ENCODE results near the gene TRIOBP.

The TRIOBP gene

DNA sequence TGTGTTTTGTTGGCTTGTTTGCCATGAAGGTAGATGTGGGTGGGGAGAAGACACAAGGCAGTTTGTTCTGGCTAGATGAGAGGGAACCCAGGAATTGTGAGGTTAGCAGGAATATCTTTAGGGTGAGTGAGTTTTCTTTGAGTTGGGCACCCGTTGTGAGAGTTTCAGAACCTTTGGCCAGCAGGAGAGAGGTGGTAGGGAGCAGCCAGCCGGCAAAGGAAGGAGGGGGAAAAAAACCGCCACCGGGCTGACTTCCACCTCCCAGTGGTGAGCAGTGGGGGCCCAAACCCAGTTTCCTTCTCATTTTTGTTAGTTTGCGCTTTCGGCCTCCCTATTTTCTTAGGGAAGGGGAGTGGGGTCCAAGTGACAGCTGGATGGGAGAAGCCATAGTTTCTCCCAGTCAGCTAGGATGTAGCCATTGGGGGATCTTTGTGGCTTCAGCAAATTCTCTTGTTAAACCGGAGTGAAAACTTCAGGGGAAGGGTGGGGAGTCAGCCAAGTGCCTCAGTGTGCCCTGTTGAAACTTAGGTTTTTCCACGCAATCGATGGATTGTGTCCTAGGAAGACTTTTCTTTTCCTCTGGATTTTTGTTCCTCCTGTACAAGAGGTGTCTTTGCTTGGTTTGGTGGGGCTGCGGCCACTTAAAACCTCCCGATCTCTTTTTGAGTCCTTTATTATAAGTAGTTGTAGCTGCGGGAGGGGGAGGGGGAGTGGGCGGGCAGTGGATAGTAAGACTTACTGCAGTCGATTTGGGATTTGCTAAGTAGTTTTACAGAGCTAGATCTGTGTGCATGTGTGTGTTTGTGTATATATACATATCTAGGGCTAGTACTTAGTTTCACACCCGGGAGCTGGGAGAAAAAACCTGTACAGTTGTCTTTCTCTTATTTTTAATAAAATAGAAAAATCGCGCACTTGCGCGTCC lies 109.8 kb downstream of the TRIOBP start:
- DNase-seq, result no peak

DNA sequence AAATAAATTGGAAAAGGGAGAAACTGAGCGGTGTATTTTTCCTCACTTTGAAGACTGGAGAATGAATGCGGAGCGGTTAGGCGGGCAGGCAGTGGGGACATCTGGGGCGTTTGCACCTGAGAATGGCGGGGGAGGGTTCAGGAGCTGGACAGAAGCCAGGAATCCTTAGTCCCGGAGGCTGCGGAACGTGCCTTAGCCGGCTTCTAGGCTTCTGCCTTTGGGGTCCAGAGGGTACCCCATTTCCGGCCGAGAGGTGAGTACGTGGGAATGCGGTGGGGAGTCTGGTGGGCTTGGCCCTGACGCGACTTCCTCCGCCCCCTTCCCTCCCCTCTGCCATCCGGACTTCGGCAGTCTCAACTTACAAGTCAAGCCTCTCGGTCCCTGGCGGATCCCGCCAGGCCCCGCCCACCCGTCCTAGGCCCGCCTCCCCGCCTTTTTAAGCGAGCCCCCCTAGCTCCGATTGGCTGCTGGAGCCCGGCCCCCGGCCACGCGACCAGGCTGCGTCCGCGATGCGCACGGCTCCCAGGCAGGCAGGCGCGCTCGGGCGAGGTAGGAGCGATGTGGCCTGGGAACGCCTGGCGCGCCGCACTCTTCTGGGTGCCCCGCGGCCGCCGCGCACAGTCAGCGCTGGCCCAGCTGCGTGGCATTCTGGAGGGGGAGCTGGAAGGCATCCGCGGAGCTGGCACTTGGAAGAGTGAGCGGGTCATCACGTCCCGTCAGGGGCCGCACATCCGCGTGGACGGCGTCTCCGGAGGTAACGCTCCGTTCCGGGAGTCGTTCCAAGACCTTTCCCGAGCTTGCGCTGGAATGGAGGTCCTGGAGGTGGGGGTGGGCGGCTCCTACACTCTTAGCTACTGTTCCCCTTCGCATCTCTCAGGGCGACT lies 110.8 kb downstream of the TRIOBP start, which contains the start of gene GCAT:
Gene GCAT, plus strand, starts transcription at position 525 of the 884 bp plus-strand sequence. Its CDS starts 34 bp downstream, at position 559.
- peak; percentile 78 for DNase-seq

DNA sequence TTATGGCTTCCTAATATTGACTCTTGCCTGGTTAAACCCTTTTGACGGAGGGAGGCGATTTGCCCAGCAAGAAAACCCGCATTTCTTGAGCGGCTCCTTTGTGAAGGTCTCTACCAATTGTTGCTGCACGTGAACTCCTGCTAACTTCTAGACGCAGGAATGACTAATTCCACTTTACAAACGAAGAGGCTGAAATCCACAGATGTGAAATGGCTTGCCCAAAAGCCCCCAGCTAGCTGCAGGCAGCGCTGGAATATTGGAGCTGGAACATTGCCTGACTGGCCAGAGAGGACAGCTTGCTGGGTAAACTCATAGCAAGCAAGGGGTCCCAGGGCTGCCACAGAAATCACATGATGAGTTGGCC lies 111.4 kb downstream of the TRIOBP start:
- DNase-seq, result no peak

GRCh38 chr22:37809672-37810333 lies 113.0 kb downstream of the TRIOBP start:
- DNase-seq, result no peak

DNA sequence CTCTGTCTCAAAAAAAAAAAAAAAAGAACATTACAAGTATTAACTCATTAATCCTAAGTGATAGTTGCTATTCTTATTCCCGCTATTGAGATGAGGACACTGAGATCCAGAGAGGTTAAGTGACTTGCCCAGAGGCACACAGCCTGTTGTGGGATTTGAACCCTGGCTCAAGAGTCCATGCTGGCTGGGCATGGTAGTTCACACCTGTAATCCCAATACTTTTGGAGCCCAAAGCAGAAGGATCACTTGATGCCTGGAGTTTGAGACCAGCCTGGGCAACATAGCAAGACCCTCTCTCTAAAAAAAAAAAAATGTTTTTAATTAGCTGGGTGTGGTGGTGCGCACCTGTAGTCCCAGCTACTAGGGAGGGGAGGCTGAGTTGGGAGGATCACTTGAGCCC lies 115.0 kb downstream of the TRIOBP start:
- no peak for DNase-seq

DNA sequence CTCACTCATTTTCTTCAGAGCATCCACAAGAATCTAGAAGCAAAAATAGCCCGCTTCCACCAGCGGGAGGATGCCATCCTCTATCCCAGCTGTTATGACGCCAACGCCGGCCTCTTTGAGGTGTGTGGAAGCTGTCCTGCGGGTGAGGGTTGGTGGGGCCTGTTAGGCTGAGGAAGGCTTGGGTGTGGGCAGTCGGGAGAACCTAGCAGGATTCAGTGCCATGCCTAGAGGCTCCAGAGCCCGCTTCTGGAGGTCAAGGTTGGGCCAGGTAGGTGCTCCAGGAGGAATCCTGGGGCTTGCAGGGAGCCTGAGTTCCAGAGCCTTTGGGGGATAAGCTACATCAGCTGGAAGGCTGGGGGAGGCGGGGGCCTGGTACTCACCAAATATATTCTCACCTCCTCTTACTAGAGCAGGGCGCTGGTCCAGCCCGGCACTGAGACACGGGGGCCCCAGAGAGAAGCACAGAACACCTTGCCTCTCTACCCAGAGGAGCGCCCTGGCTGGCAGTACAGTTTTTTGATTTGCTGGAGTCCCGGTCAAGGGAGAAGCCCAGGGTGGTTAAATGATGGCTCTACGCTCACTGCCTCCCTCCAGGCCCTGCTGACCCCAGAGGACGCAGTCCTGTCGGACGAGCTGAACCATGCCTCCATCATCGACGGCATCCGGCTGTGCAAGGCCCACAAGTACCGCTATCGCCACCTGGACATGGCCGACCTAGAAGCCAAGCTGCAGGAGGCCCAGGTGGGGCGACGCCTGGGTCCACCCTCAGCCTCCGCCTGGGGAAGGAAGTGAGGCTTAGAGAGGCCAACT lies 116.2 kb downstream of the TRIOBP start:
- DNase-seq, result no peak

- no peak for DNase-seq
Observed at GRCh38 chr22:37815593-37815992, 118.7 kb downstream of the TRIOBP start.

DNA sequence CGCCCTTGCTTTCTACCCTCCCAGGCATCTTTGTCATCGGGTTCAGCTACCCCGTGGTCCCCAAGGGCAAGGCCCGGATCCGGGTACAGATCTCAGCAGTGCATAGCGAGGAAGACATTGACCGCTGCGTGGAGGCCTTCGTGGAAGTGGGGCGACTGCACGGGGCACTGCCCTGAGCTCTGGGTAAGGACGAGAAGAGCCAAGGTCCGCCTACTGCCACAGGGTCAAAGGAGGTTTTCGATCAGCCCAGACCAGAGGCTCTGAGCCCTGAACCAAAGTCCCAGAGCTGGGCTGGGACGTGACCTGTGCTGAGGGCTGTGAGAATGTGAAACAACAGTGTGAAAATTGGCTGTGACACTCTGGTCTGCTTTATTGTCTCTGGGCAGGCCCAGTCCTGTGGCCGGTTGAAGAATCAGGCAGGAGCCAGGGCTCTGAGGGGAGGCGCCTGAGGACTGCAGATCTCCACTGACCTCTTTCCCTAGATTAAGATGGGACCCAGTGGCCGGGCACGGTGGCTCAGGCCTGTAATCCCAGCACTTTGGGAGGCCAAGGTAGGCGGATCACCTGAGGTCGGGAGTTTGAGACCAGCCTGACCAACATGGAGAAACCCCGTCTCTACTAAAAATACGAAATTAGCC lies 119.8 kb downstream of the TRIOBP start:
- no peak for DNase-seq

DNA sequence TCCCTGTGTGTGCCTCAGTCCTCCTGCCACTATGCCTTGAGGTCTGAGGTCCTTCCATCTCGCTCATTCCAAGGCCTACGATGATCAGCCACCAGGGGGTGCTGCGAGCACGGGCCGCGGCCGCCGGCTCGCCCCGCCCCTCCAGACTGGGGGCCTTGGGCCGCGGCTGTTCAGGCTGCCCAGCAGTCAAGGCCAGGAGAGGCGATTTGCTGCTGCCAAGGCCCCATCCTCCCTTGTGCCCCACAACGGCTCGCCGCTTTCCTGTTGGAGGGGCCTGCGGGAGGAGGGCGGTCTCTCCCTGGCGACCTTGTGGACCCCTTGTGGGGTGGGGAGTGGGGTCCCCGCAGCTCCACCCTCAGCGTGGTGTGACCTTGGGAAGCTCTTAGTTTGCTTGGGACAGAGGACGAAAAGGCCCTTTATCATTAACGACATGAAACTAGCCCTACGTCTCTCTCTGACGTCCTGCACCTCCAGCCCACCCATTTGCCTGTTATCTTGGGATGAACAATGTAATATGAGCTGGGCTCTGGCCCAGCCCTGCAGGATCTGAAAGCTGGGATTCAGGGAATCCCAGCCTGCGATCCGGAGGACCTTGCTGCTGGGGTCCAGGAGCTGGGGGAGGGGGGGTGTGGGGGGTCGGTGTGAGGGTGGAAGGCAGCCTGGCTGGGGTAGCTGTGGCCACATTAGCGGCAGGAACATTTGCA lies 121.0 kb downstream of the TRIOBP start:
- DNase-seq, result peak; percentile 44

DNA sequence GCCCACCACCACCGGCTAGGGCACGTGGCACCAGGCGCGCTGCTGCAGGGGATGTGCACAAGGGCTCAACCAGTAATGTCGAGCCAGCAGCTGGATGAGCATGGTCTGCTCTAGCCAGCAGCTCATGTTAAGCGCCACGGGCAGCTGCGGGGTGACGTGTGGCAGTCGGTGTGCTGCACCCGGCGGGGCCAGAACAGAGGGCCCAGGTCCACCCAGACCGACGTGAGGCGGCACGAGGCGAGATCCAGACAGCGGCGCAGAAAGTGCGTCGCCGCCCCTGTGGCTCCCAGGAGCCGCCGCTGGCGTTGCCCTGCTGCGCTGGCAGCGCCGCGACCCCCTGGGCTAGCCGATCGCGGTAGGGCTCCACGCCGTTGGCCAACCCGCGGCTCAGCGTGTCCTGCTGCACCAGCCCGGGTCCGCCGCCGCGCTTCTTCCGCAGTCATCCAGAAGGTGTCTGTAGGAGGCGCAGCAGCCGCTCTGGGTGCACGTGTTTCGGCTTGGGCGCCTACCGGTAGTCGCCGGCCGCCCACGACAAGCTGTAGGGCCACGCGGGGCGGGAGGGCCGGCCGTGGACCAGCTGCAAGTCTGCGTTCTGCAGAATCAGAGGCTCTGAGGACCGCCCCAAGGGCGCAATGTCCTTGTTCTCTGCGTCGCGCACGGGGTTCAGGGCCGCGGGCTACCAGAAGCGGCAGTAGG lies 121.7 kb downstream of the TRIOBP start:
- peak; percentile 33 for DNase-seq

- no peak for DNase-seq
Observed at GRCh38 chr22:37819105-37819433, 122.2 kb downstream of the TRIOBP start.

DNA sequence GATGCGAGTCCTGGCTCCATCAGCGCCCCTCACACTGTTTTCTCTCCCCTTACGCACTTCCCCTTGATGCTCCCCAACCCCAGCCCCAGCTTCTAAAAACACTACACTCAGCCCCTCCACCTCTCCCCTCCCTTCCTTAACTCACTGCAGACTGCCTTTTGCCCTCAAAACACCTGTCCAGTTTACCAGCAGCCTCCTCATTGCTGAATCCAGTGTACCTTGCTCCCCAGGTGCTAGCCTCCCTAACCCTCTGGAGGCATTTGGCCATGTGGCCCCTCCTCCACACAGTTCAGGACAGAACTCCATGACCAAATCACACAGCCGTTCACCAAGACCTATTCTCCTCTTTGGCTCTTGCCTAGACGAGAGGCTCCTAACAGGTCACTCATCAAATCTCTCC lies 123.5 kb downstream of the TRIOBP start:
- no peak for DNase-seq

DNA sequence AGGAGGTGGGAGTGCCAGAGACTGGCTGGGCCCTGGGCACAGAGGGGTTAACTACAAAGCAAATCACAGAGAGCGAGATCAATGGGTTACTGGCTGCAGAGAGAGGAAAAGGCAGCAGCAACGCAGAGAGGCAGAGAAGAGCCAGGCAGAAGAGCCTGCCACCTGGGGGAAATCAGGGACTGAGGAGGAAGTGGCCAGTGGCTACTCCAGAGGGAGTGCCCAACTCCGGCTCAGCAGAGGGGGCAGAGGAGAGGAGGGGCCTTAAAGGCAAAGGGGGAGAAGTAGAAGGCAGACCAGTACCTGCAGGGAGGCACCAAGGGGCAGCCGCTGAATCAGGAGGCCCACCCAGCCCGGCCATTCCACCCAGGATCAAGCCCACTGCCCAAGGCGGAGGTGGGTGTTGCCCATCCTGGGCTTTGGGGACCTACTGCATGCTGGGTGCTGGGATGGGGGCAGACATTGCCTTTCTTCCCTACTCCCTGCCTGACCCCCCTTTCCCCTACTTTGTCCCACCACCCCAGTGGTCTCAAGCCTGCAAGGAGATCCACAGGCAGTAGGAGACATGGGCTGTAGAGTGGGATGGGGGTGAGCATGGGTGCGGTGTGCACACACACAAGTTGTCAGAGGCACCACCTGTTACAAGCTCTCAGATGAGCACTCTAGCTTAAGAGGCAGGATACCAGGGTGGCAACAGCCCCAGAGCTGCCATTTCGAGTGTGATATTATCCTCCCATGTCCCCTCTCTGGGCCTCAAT lies 125.4 kb downstream of the TRIOBP start:
- no peak for DNase-seq

GRCh38 chr22:37823134-37823985 lies 126.5 kb downstream of the TRIOBP start, which contains the start of gene GALR3:
TSS of gene GALR3 (plus strand) at chr22:37823382. CDS start at chr22:37823407, 25 bp downstream.
- DNase-seq, result no peak

GRCh38 chr22:37824674-37825641 lies 128.1 kb downstream of the TRIOBP start:
- no peak for DNase-seq
